GM18498 (cell line): Measurements from ENCODE around the gene OR8G1.
"Not testable (repeated sequence)": the region's sequence is repeated elsewhere in the genome, so short reads cannot be mapped to it uniquely, and the experiment has no call there.

Source experiments
- ATAC-seq: cut with Tn5 transposase; IDR thresholded peaks from one replicate; pipeline ENCODE4 v1.9.1; 2021; ENCODE audit warnings: mild to moderate bottlenecking, moderate library complexity; ENCODE audit not compliant: unreplicated experiment

Gene OR8G1

DNA sequence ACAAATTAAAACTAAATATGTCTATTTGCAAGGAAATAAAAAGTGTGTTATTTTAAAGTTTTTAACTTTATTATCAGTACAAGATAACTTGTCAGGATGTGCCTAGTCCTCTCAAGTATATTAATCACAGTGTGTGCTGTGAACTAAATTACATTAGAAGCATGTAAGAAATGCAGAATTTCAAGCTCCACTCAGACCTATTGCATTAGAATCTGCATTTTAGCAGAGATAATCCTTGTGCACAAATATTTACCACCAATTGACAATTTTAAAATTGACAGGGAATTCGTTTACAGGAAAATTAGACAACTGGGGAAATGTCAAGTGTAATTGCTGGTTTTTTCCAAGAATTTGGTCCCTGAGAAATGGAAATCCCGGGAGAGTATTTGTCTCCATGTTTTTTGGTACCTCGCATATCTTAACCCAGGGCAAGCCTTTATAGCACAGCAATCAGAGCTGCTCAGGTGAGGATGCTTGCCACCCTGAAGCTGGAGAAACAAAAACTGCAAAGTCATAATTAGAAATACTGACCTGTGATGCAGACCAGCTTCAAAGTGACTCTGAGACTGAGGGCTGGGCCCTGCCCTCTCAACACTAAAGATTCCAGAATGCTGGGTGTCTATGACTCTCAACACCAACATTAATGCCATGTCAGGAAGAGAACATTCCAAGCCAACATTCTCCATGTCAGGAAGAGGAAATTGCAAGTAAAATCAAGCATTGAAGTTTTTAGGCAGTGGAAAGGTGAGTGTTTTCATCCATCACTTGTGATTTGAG lies at the start of gene OR8G1:
TSS of gene OR8G1 (plus strand) at position 475 of the 777 bp plus-strand sequence. CDS start 8,581 bp downstream, outside the sequence.
- ATAC-seq, result no peak

DNA sequence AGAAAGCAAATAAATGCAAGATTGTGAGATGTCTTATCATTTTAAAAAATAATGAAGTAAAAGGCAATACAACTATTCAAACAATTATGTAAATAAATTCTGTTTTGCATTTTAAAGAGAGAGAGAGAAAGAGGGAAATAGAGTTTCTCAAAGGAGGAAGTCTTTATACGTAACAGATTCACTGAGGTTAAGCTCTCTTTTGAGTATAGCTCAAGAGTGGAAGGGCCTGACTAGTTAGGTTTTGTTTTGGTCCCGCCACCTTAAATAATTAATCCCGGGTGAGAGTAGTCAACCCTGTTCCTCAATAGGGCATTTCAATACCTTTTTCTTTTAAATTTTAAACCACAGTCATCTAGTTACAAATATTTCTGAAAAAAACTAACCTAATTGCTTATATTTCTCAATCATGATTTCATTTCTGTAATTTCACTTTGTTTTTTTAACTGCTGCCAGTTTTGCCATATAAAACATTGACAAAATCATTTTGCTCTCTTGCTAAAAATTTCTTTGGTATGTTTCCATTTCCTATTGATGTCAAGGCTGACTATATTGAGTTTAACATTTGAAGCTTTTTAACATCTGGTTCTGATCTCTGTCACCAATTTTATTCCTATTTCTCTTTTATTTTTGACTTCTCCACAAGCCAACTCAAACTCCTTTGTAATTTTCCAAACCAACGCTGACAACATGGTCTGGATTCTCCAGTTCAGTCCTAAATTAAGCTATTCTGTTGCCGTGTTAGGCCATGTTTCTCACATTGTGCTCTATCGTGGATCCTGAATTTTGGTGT lies 47.5 kb upstream of the OR8G1 start:
- peak; percentile 69 for ATAC-seq

DNA sequence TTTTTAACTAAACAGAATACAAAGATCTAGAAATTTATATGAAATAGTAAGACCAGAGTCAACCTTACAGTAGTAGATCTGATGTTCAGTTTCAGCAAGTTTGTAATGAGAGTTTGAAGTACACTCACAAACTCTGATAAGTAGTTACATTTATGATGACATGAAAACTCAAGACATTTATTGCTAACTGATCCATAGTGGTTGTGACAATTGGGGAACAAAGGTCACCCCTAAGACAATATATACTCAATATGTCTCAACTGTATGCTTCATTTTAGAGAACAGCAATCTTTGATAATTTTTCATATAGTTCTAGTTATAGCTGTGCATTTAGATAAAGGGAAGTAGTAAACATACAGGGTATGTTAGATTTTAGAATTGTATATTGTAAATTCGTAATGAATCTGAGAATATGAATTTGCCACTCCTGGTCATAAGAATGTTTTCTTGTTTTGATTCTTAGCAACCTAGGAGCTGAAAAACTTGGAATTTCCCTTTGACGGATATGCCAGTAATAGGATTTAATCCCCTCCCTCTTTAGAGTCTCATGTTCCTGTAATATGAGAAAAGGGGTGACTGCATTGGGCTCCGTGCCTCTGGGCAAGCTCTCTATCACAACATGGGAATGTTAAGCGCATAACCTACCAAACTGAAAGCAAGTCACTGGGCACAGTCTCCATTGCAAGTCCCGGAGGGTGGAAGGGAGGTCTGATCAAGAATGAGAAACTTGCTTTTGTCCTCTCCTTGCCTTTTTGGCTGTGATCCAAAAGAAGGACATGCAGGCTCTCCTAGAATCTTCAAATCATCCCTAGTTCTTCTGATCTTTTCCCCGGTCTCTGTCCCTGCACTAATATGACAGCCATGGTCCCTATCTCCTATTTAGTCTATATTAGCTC lies 46.4 kb upstream of the OR8G1 start:
- no peak for ATAC-seq

DNA sequence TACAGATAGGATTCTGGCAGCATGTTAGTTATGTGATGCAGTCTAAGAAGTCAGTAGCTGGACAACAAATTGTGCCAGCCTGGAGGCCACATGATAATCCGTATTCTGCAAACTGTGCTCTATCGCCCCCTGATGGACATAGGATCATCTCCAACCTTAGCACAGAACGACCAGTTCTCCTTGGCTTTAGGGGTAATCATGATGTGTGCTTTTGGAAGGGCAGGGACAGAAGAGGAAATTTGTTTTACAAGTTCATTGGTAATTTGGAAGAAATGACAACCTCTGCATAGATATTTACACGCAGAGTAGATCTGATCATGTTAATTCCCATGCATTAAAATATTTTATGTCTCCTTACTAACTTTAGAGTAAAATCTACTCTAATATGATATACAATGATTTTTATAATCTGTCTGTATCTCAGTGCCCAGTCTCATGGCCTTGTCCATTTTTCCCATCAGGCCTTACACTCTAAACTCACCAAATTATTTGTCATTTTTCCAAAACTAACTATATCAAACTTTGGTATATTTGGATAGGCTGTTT lies 45.6 kb upstream of the OR8G1 start:
- peak; percentile 87 for ATAC-seq

DNA sequence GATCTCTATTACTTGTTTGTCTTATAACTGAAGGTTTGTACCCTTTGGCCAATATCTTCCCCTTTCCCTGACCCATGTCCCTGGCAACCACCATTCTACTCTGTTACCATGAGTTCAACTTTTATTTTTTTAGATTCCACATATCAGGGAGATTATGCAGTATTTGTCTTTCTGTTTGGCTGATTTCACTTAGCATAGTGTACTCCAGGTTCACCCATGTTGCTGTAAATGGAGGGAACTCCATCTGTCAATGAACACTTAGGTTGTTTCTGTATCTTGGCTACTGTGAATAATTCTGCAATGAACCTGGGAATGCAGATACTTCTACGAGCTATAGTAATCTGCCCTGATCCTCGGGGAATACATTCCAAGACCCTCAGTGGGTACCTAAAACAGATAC lies 42.9 kb upstream of the OR8G1 start:
- no peak for ATAC-seq

DNA sequence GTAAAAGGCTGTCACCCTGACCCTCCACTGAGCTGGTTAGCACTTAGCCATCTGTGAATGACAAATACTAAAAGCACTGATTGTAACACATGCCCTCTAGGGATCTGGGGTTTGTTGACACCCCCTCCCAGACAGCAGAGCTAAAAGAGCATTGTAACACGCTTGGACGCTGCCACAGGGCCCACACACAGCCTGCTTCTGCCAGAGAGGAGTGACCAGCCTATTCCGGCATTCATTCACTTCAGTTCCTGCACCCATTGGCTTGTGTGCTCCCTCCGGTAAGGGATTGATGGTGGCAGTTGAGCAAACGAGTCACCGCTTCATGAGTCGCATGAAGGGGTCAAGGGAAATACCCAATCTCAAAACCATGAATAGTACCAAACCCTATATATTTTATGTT lies 42.0 kb upstream of the OR8G1 start:
- ATAC-seq, result no peak

DNA sequence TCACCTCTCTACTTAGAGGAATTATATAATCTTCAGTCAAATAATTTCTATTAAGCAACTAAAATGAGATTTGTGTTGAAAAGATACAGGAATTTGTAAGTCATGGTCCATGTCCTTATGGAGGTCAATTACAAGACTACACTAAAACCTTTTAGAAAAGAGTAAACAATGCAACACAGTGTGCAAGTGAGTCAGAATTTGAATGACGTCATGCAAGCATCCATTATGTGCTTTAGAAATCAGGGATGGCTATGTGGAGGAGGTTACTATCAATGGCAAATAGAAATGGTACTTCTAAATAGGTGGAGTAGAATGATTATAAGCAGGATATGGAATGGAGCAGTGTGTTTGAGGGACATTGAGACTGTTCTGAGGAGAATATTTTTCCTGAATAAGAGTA lies 41.2 kb upstream of the OR8G1 start:
- ATAC-seq, result no peak

DNA sequence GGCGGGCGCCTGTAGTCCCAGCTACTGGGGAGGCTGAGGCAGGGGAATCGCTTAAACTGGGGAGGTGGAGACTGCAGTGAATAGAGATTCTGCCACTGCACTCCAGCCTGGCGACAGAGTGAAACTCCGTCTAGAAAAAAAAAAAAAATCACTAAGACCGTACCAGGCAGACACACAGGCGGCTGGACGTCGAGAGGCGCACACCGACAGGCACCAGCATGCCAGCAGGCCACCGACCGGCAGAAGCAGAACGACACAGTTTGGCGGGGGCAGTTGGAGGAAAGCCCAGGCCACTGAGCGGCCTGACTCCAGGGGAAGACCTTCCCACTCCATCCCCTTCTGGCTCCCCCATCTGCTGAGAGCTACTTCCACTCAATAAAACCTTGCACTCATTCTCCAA lies 40.2 kb upstream of the OR8G1 start:
- no peak for ATAC-seq

- ATAC-seq, result no peak
Measured at GRCh38 chr11:124202951-124203350, 37.9 kb upstream of the OR8G1 start.

GRCh38 chr11:124204008-124204407 lies 36.9 kb upstream of the OR8G1 start:
- ATAC-seq, result no peak

GRCh38 chr11:124207102-124207792 lies 33.6 kb upstream of the OR8G1 start:
- ATAC-seq, result no peak

GRCh38 chr11:124209824-124210357 lies 31.0 kb upstream of the OR8G1 start:
- no peak for ATAC-seq

DNA sequence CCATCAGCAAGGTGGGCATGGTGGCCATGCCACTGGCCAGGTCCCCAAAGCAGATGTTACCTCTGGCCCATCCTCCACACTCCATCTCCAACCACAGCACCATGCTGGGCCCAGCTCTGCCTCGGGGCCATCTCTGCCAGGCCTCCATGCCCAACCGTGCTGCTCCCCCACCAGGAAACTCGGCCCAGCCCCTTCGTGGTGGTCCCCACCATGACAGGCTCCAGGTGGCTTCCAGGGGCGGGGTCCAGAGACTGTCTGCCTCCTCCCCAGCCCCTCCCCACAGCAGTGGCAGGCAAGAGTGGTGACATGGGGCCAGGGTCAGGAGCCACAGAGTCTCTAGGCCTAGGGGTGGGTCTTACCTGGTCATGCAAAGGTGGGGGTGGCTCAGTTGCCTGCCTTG lies 30.5 kb upstream of the OR8G1 start:
- ATAC-seq, result no peak

- no peak for ATAC-seq
Measured at GRCh38 chr11:124211321-124211720, 29.6 kb upstream of the OR8G1 start.

GRCh38 chr11:124214027-124214426 lies 26.9 kb upstream of the OR8G1 start:
- no peak for ATAC-seq

DNA sequence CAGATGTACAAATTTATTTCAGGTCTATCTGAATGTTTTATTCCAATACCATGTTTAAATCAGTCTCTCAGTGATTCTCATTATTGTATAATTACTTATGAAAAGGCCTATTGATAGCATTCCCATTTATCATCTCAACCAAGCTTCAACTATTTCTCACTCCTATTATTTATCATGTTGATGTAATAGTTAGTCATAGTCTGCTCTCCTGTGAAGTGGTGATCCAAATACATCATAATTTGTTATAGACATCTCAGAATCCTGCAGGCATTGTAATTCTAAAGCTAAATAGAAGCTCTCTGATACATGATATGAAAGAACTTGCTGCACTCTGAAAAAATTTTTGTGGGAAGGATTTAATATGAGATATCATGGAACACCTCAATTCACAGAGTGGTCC lies 21.8 kb upstream of the OR8G1 start:
- no peak for ATAC-seq

GRCh38 chr11:124222407-124222806 lies 18.5 kb upstream of the OR8G1 start:
- no peak for ATAC-seq

DNA sequence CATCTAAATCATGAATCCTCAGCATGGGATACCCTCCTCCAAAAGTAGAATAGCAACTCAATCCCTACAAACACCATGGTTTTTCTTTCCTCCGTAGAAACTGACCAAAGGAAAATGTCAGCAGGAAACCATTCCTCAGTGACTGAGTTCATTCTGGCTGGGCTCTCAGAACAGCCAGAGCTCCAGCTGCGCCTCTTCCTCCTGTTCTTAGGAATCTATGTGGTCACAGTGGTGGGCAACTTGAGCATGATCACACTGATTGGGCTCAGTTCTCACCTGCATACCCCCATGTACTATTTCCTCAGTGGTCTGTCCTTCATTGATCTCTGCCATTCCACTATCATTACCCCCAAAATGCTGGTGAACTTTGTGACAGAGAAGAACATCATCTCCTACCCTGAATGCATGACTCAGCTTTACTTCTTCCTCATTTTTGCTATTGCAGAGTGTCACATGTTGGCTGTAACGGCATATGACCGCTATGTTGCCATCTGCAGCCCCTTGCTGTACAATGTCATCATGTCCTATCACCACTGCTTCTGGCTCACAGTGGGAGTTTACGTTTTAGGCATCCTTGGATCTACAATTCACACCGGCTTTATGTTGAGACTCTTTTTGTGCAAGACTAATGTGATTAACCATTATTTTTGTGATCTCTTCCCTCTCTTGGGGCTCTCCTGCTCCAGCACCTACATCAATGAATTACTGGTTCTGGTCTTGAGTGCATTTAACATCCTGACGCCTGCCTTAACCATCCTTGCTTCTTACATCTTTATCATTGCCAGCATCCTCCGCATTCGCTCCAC lies 16.1 kb upstream of the OR8G1 start:
- not testable (repeated sequence) for ATAC-seq

DNA sequence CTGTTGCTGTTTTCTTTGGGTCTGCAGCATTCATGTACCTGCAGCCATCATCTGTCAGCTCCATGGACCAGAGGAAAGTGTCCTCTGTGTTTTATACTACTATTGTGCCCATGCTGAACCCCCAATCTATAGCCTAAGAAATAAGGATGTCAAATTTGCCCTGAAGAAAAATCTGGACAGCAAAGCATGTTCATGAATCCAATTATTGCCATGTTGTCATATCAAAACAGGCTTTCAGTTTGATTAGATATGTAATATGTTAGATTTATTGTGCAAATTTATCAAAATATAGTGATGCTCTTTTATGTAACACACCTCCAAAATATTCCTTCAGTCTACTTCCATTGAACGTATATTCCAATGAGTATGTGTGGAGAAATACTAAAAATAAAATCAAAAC lies 15.4 kb upstream of the OR8G1 start:
- no peak for ATAC-seq
